ENCODE data around the gene SLC25A19.
A peak's percentile ranks its signal among the peaks of the same experiment; 100 is the strongest.

SLC25A19 gene

GRCh38 chr17:75231071-75231470, 58.2 kb downstream of the SLC25A19 start:
- H3K27me3 ChIP-seq: no peaks in the 10 kb centered on the region
- no peak overlapping the region for H3K4me3 ChIP-seq (ENCODE audit: low read depth in 1 of 2, low read length in 1 of 2)
- no peaks in the 10 kb centered on the region for H3K9me3 ChIP-seq
- peaks cover 22 to 30% of the 10 kb centered on the region in 2 experiments for H3K4me1 ChIP-seq (ENCODE audit: control insufficient read depth in 1 of 2, insufficient read depth in 1 of 2, low read depth in 1 of 2, low read length in 1 of 2)
- TF ChIP-seq CTCF (IDR thresholded peaks at IDR 0.05): no peak
- H3K27ac ChIP-seq: no peak overlapping the region
- H3K36me3 ChIP-seq: peaks cover 61% of the 10 kb centered on the region

- Histone ChIP-seq H3K27me3 (no peaks in the 10 kb centered on the region), H3K4me3 (ENCODE audit: low read depth in 1 of 2, low read length in 1 of 2) (peak overlapping the region in 1 of 2 experiments; percentile 28), H3K9me3 (no peaks in the 10 kb centered on the region), H3K36me3 (peaks cover 55% of the 10 kb centered on the region), H3K27ac (peak overlapping the region; percentile 84), H3K4me1 (ENCODE audit: control insufficient read depth in 1 of 2, insufficient read depth in 1 of 2, low read depth in 1 of 2, low read length in 1 of 2) (peaks cover 22 to 30% of the 10 kb centered on the region in 2 experiments)
- no peak for TF ChIP-seq CTCF (IDR thresholded peaks at IDR 0.05)
These were observed 60.4 kb downstream of the SLC25A19 start for GRCh38 chr17:75228847-75229246.

DNA sequence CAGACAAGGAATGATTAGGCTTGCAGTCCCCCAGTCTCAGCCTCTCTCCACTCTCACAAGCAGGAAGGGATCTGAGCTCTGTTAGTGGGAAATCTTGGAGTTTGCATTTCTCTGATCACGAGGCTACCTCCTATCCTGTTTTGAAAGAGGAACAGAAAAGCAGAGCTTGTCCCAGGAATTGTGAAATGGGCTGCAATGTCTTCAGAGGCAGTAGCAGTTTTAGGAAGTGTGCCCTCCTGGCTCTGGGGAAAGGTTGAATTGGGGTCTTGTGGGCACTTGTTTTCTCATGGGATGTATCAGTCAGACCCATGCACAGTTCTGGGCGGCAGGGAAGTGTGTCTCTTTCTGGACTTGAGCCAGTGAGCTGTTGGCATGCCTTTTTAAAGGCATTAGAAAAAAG, 60.9 kb downstream of the SLC25A19 start:
- TF ChIP-seq CTCF (IDR thresholded peaks at IDR 0.05): no peak
- Histone ChIP-seq H3K9me3 (no peaks in the 10 kb centered on the region), H3K27me3 (no peaks in the 10 kb centered on the region), H3K36me3 (peaks cover 56% of the 10 kb centered on the region), H3K4me3 (ENCODE audit: low read depth in 1 of 2, low read length in 1 of 2) (peak overlapping the region in 1 of 2 experiments; percentile 28), H3K4me1 (ENCODE audit: control insufficient read depth in 1 of 2, insufficient read depth in 1 of 2, low read depth in 1 of 2, low read length in 1 of 2) (peaks cover 22 to 30% of the 10 kb centered on the region in 2 experiments), H3K27ac (peak overlapping the region; percentile 84)

- peak overlapping the region; percentile 84 for H3K27ac ChIP-seq
- no peaks in the 10 kb centered on the region for H3K9me3 ChIP-seq
- peaks cover 22 to 30% of the 10 kb centered on the region in 2 experiments for H3K4me1 ChIP-seq (ENCODE audit: control insufficient read depth in 1 of 2, insufficient read depth in 1 of 2, low read depth in 1 of 2, low read length in 1 of 2)
- no peaks in the 10 kb centered on the region for H3K27me3 ChIP-seq
- H3K36me3 ChIP-seq: peaks cover 52% of the 10 kb centered on the region
- peak overlapping the region in 1 of 2 experiments; percentile 28 for H3K4me3 ChIP-seq (ENCODE audit: low read depth in 1 of 2, low read length in 1 of 2)
- TF ChIP-seq CTCF (IDR thresholded peaks at IDR 0.05): no peak
These were observed 61.5 kb downstream of the SLC25A19 start for GRCh38 chr17:75227729-75228128.

- no peaks in the 10 kb centered on the region for H3K9me3 ChIP-seq
- peaks cover 22 to 29% of the 10 kb centered on the region in 2 experiments for H3K4me1 ChIP-seq (ENCODE audit: control insufficient read depth in 1 of 2, insufficient read depth in 1 of 2, low read depth in 1 of 2, low read length in 1 of 2)
- no peaks in the 10 kb centered on the region for H3K27me3 ChIP-seq
- no peak for TF ChIP-seq CTCF (IDR thresholded peaks at IDR 0.05)
- H3K27ac ChIP-seq: no peak overlapping the region
- H3K36me3 ChIP-seq: peaks cover 40% of the 10 kb centered on the region
- H3K4me3 ChIP-seq (ENCODE audit: low read depth in 1 of 2, low read length in 1 of 2): no peak overlapping the region
These were observed 64.2 kb downstream of the SLC25A19 start for GRCh38 chr17:75225016-75225415.

Measured in neutrophil (primary cell).